Lower leg skin (tissue), 3 donors: ENCODE data around the gene BPIFB1.

Source experiments
- POLR2A ChIP-seq, 2 donors: fragments of 450-650 bp; IDR thresholded peaks; one replicate each; pipeline ENCODE4 v1.6.1; 2016 to 2017; ENCODE audit warnings: antibody characterized with exemption in 2 of 2, mild to moderate bottlenecking in 1 of 2, moderate library complexity in 1 of 2
- TF ChIP-seq, protein P1 (sequence below), 3 donors: fragments of 450-650 bp; IDR thresholded peaks; one replicate each; pipeline ENCODE4 v1.5.1; 2016; ENCODE audit warnings: antibody characterized with exemption in 3 of 3, mild to moderate bottlenecking in 3 of 3, moderate library complexity in 2 of 3

DNA sequence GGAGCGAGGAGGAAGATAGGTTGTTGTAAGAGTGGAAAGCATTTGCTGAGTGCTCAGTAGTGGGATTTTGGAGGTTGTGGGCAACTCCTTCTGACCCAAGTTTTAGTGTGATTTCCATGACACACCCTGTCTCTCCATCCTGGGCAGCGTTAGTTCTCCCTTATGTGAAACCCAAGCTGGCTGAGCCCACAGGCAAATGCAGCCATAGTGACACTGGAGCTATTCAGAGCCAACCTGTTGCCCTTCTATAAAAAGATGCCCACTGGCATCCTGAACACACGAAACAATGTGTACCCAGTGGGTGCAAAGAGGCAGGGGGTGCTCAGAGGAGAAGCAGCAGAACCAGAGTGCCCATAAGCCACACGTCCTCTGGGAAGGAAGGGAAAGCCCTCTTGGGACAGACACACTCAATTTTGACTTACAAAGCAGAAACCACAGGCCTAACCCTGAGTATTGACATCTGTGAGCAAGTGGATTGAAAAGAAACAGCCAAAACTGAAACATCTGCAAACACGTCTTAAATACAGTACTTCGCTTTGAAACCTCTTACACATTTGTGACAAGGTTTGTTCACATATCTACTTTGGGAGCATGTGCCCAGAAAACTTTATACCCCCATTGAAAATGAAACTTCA is 54.6 kb downstream of the BPIFB1 start:
- TF ChIP-seq, protein P1, sequence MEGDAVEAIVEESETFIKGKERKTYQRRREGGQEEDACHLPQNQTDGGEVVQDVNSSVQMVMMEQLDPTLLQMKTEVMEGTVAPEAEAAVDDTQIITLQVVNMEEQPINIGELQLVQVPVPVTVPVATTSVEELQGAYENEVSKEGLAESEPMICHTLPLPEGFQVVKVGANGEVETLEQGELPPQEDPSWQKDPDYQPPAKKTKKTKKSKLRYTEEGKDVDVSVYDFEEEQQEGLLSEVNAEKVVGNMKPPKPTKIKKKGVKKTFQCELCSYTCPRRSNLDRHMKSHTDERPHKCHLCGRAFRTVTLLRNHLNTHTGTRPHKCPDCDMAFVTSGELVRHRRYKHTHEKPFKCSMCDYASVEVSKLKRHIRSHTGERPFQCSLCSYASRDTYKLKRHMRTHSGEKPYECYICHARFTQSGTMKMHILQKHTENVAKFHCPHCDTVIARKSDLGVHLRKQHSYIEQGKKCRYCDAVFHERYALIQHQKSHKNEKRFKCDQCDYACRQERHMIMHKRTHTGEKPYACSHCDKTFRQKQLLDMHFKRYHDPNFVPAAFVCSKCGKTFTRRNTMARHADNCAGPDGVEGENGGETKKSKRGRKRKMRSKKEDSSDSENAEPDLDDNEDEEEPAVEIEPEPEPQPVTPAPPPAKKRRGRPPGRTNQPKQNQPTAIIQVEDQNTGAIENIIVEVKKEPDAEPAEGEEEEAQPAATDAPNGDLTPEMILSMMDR (IDR thresholded peaks at IDR 0.05): no peak
- no peak for TF ChIP-seq POLR2A (IDR thresholded peaks at IDR 0.05)
